Peyer's patch (tissue), 4 donors: Measurements from ENCODE around the gene TNC. TPM values are rescaled to one million over a fixed set of nuclear protein-coding genes. Genes with fewer than 3 reads are reported as not detected.
A peak's percentile ranks its signal among the peaks of the same experiment; 100 is the strongest.

Experiments
- DNase-seq, 3 donors: peaks; one replicate each; pipeline ENCODE4 v3.0.0-alpha.2; 2017 to 2019
- H3K27ac ChIP-seq, 4 donors: fragments of 200-600 bp; sonication (generic); one replicate each; pipeline ENCODE4 v1.5.1; 2016 to 2019
- H3K27me3 ChIP-seq, 2 donors: fragments of 200-600 bp; sonication (generic); one replicate each; pipeline ENCODE4 v1.5.1; 2019
- H3K36me3 ChIP-seq, 3 donors: fragments of 200-600 bp; sonication (generic); one replicate each; pipeline ENCODE4 v1.5.1; 2016 to 2019
- H3K4me1 ChIP-seq, 4 donors: fragments of 200-600 bp; sonication (generic); one replicate each; pipeline ENCODE4 v1.5.1; 2016 to 2019
- H3K4me3 ChIP-seq, 4 donors: fragments of 200-600 bp; sonication (generic); 1 replicate in 3 of 4; 2 replicates in 1 of 4; pipeline ENCODE4 v1.5.1; 2016 to 2019; ENCODE audit warnings: mild to moderate bottlenecking in 1 of 4
- H3K9me3 ChIP-seq, 4 donors: fragments of 200-600 bp; sonication (generic); one replicate each; pipeline ENCODE4 v1.5.1; 2016 to 2019; ENCODE audit warnings: mild to moderate bottlenecking in 1 of 4
- POLR2A ChIP-seq, 2 donors: fragments of 450-650 bp; IDR thresholded peaks; one replicate each; pipeline ENCODE4 v1.5.1; 2017; ENCODE audit warnings: antibody characterized with exemption in 2 of 2, mild to moderate bottlenecking in 2 of 2, moderate library complexity in 2 of 2
- total RNA-seq, 4 donors: library from RNA; depleted of rRNA; stranded (reverse); fragments of >200 nt; gene quantifications; one replicate each; pipeline ENCODE4 v1.1.0, GENCODE V29; 2016
- TF ChIP-seq, protein P1 (sequence below), 6 experiments: fragments of 450-650 bp in 4 of 6; fragments of 200-600 bp in 2 of 6; sonication (generic) in 1 of 6; IDR thresholded peaks; one replicate each; pipeline ENCODE4 v1.5.1; 2017 to 2019; ENCODE audit warnings: antibody characterized with exemption in 6 of 6, mild to moderate bottlenecking in 3 of 6, moderate library complexity in 1 of 6

Gene TNC
- total RNA-seq, 4 donors from 2014 or later: 14.5 to 97.4 (median 38.4) TPM

- H3K4me3 ChIP-seq: no peak overlapping the region
- DNase-seq: no peak
- no peaks in the 10 kb centered on the region for H3K9me3 ChIP-seq
- H3K27ac ChIP-seq: no peak overlapping the region
- no peaks in the 10 kb centered on the region for H3K4me1 ChIP-seq
- no peaks in the 10 kb centered on the region for H3K36me3 ChIP-seq
- no peak for TF ChIP-seq POLR2A (IDR thresholded peaks at IDR 0.05)
- TF ChIP-seq, protein P1, sequence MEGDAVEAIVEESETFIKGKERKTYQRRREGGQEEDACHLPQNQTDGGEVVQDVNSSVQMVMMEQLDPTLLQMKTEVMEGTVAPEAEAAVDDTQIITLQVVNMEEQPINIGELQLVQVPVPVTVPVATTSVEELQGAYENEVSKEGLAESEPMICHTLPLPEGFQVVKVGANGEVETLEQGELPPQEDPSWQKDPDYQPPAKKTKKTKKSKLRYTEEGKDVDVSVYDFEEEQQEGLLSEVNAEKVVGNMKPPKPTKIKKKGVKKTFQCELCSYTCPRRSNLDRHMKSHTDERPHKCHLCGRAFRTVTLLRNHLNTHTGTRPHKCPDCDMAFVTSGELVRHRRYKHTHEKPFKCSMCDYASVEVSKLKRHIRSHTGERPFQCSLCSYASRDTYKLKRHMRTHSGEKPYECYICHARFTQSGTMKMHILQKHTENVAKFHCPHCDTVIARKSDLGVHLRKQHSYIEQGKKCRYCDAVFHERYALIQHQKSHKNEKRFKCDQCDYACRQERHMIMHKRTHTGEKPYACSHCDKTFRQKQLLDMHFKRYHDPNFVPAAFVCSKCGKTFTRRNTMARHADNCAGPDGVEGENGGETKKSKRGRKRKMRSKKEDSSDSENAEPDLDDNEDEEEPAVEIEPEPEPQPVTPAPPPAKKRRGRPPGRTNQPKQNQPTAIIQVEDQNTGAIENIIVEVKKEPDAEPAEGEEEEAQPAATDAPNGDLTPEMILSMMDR (IDR thresholded peaks at IDR 0.05): no peak
- no peaks in the 10 kb centered on the region for H3K27me3 ChIP-seq
Observed at GRCh38 chr9:115126404-115126803, 8.4 kb upstream of the TNC start.

DNA sequence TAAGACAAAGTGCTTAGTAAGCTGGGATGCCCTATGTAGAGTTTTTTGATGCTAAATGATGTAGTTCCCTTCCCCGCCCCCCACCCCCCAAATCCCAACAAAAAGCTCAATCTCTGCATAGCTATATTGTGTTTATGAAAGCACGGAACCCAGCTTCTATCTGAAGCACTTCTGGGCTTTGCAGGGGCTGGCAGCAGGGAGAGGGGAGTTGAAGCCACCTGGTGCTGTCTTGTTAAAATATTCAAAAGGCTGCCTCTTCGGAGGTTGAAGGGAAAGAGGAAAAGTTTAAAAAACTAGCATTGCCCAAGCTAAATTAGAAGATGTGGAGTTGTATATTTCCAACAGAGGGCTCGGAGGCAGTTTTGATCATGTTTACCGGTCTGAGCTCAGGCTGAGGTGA is 5.0 kb upstream of the TNC start:
- Histone ChIP-seq H3K36me3 (no peaks in the 10 kb centered on the region), H3K9me3 (no peaks in the 10 kb centered on the region), H3K27me3 (no peaks in the 10 kb centered on the region), H3K27ac (no peak overlapping the region), H3K4me1 (no peaks in the 10 kb centered on the region), H3K4me3 (no peak overlapping the region)
- TF ChIP-seq POLR2A (IDR thresholded peaks at IDR 0.05): no peak
- TF ChIP-seq, protein P1 (IDR thresholded peaks at IDR 0.05): no peak
- DNase-seq: no peak

GRCh38 chr9:115121181-115121580 is 3.2 kb upstream of the TNC start:
- no peaks in the 10 kb centered on the region for H3K9me3 ChIP-seq
- H3K36me3 ChIP-seq: no peaks in the 10 kb centered on the region
- no peak for TF ChIP-seq POLR2A (IDR thresholded peaks at IDR 0.05)
- TF ChIP-seq, protein P1 (IDR thresholded peaks at IDR 0.05): no peak
- H3K4me1 ChIP-seq: no peaks in the 10 kb centered on the region
- H3K27me3 ChIP-seq: no peaks in the 10 kb centered on the region
- no peak for DNase-seq
- no peak overlapping the region for H3K4me3 ChIP-seq
- peak overlapping the region in 1 of 4 donors; percentile 10 for H3K27ac ChIP-seq

- no peaks in the 10 kb centered on the region for H3K27me3 ChIP-seq
- H3K4me1 ChIP-seq: no peaks in the 10 kb centered on the region
- H3K27ac ChIP-seq: peak overlapping the region; percentile 35 to 86 (median 61)
- H3K4me3 ChIP-seq: peak overlapping the region in 3 of 4 donors; percentile 15 to 41 (median 37)
- no peak for TF ChIP-seq POLR2A (IDR thresholded peaks at IDR 0.05)
- TF ChIP-seq, protein P1 (IDR thresholded peaks at IDR 0.05): no peak
- no peaks in the 10 kb centered on the region for H3K9me3 ChIP-seq
- H3K36me3 ChIP-seq: no peaks in the 10 kb centered on the region
- peak in 2 of 3 donors; percentile 17 to 60 for DNase-seq
Observed at GRCh38 chr9:115118879-115119218, 892 bp upstream of the TNC start.

DNA sequence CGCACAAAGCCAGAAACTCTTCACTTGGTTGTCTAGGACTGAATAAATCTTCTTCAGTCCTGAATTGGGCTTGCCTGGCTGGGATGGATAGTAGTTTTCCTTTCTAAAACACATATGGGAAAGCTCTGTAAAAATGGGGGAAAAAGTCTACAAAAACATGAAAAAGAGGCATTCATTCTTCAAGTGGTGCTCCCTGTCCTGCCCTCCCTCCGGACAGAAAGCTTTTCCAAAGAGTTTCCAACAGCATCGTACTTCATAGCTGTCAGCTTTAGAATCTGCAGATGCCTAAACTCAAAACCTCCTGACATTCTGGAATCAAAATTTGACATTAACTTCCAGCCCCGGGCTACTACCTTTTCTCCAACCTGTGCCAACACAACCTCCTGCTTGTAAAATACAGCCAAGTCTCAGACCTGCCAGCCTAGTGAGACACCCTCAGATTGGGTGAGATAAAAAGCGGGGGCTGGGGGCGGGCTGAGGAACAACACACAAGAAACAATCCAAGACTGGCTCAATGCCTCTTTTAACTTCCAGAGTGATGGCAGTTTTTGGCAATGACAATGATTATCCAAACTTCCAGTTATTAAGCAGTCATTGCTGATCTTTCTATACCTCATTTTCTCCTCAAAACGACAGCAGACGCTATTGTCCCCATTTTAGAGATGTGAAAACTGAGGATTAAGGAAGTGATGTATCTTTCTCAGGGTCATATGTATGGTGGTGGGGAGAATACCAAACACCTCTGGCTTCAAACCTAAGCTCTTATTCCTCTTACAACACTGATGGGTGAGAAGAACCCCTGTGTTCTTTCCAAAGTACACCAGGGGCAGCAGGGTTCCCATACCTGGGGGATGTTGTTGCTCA is 1.3 kb downstream of the TNC start:
- Histone ChIP-seq H3K36me3 (no peaks in the 10 kb centered on the region), H3K4me1 (no peaks in the 10 kb centered on the region), H3K27ac (peak overlapping the region; percentile 38 to 86 (median 49)), H3K27me3 (no peaks in the 10 kb centered on the region), H3K4me3 (peak overlapping the region in 2 of 4 donors; percentile 12 to 41), H3K9me3 (no peaks in the 10 kb centered on the region)
- DNase-seq: no peak
- TF ChIP-seq, protein P1 (IDR thresholded peaks at IDR 0.05): no peak
